ENCODE results near the gene NT5DC4. TPM values are rescaled to one million over a fixed set of nuclear protein-coding genes. Genes with fewer than 3 reads are reported as not detected.

The NT5DC4 gene
- total and polyA plus RNA-seq, 2 of the 8 experiments (the other 6 are each of a cell fraction or from before 2014, with no cell fraction given): not detected

DNA sequence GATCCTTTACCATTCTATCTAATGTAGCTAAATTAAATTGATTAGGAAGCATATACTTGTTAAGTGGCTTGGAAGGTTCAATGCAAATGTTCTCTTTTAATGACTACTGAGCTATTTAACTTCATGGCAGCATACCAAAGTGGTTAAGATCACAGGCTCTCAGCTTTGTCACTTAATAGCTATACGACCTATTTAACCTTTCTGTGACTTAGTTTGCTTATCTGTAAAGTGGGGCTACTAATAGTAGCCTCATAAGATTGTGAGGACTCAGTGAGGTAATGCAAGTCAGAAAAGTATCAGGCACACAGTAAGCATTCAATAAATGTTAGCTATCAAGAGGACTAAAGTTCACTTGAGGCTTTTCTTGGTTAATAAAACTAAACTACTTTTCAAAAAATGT is 39.3 kb downstream of the NT5DC4 start:
- H4K20me1 ChIP-seq (replicated peaks in 1 of 2; ENCODE audit: control insufficient read depth in 1 of 2, insufficient read depth in 2 of 2, low read length in 2 of 2): peaks cover 0 to 1% of the 10 kb centered on the region in 2 experiments
- ChIA-PET POLR2A (ENCODE audit: partially characterized antibody) (no interaction called here), CTCF (ENCODE audit: partially characterized antibody) (interaction anchor here (4.1 to 4.6 kb wide), 2 partner anchors 10 to 182 kb away, joined by 12 to 15 read pairs; no protein-coding TSS in a partner anchor)
- H3K23ac ChIP-seq (ENCODE audit: insufficient read length): no peak overlapping the region
- no peak overlapping the region for H3K4me3 ChIP-seq (ENCODE audit: extremely low read depth in 1 of 4, insufficient read depth in 2 of 4, low read depth in 3 of 4, low read length in 4 of 4)
- H3K9ac ChIP-seq (replicated peaks in 1 of 4; ENCODE audit: extremely low read depth in 1 of 4, low read depth in 3 of 4, low read length in 3 of 4): no peak overlapping the region
- H3K14ac ChIP-seq (ENCODE audit: insufficient read length): no peak overlapping the region
- DNase-seq (ENCODE audit: low read depth in 1 of 2, low spot score in 2 of 2) (no peak), FAIRE-seq (no peak)
- H3K27me3 ChIP-seq (replicated peaks in 1 of 4; ENCODE audit: control insufficient read depth in 3 of 4, extremely low read depth in 1 of 4, insufficient read depth in 3 of 4, low read length in 3 of 4): no peaks in the 10 kb centered on the region
- H3K23me2 ChIP-seq (ENCODE audit: low read depth, low read length): peaks cover 7% of the 10 kb centered on the region
- H2AK5ac ChIP-seq (ENCODE audit: low read depth, low read length): no peak overlapping the region
- peaks cover 0 to 8% (median 3%) of the 10 kb centered on the region in 4 experiments; a peak in 3 of 7 replicates for H3K4me1 ChIP-seq (replicated peaks in 1 of 4; ENCODE audit: control insufficient read depth in 3 of 4, insufficient read depth in 4 of 4, low read length in 3 of 4)
- H2AFZ ChIP-seq (ENCODE audit: low read length): no peak overlapping the region
- H3K79me1 ChIP-seq (ENCODE audit: low read depth, low read length): peaks cover 4% of the 10 kb centered on the region; the same call in 1 of the 2 replicates
- no peak overlapping the region for H4K8ac ChIP-seq (ENCODE audit: extremely low read depth, insufficient read depth, low read length)
- H3K56ac ChIP-seq (replicated peaks; ENCODE audit: insufficient read length, low read depth, low read length): no peak overlapping the region
- H3K4me2 ChIP-seq (ENCODE audit: insufficient read depth in 1 of 2, low read depth in 2 of 2, low read length in 2 of 2): no peak overlapping the region
- peaks cover 0 to 8% of the 10 kb centered on the region in 2 experiments; a peak in 1 of 4 replicates for H3K79me2 ChIP-seq (ENCODE audit: control insufficient read depth in 1 of 2, insufficient read depth in 2 of 2, low read length in 2 of 2)
- H2BK12ac ChIP-seq (ENCODE audit: low read depth, low read length): no peak overlapping the region
- no peak overlapping the region for H2BK20ac ChIP-seq (ENCODE audit: low read length)
- no peak overlapping the region for H2BK120ac ChIP-seq (replicated peaks; ENCODE audit: low read depth, low read length)
- peaks cover 4 to 43% (median 21%) of the 10 kb centered on the region in 4 experiments; a peak in 7 of 8 replicates for H3K36me3 ChIP-seq (ENCODE audit: control insufficient read depth in 2 of 4, insufficient read depth in 4 of 4, low read length in 3 of 4)
- no peak overlapping the region for H3K4ac ChIP-seq (replicated peaks; ENCODE audit: insufficient read length, low read depth, low read length)
- no peak overlapping the region for H4K5ac ChIP-seq (ENCODE audit: insufficient read length, low read depth, low read length)
- no peak overlapping the region for H4K91ac ChIP-seq (replicated peaks; ENCODE audit: insufficient read length, low read length)
- H3K18ac ChIP-seq (ENCODE audit: extremely low read depth, low read length): no peak overlapping the region
- H2BK5ac ChIP-seq (ENCODE audit: low read depth, low read length): no peak overlapping the region
- no peak overlapping the region for H3K27ac ChIP-seq (ENCODE audit: low read depth, low read length)
- 100% methylated on average over 1 of the region's 1 CpG; no CpG with 5 or more reads in 1 of the 2 experiments for WGBS, 2 experiments (ENCODE audit: extremely low coverage in 1 of 2, insufficient coverage in 1 of 2, insufficient read length in 1 of 2, insufficient replicate concordance in 2 of 2, low coverage in 1 of 2, low lambda C conversion rate in 2 of 2, missing lambda C conversion rate in 1 of 2)
- H2BK15ac ChIP-seq (ENCODE audit: low read length): no peak overlapping the region
- H3K9me3 ChIP-seq (ENCODE audit: insufficient read depth in 2 of 2, low read depth in 1 of 2, low read length in 1 of 2): no peaks in the 10 kb centered on the region
- TF ChIP-seq ASH2L (IDR thresholded peaks at IDR 0.05; ENCODE audit: low read length) (no peak), BACH1 (IDR thresholded peaks at IDR 0.05; ENCODE audit: low read length) (no peak), MAX (IDR thresholded peaks at IDR 0.05) (no peak), TAF1 (IDR thresholded peaks at IDR 0.05; ENCODE audit: low read depth, low read length) (no peak), JUN (IDR thresholded peaks at IDR 0.05; ENCODE audit: low read depth, low read length) (no peak), CHD1 (IDR thresholded peaks at IDR 0.05; ENCODE audit: low read depth, low read length) (no peak), CTBP2 (IDR thresholded peaks at IDR 0.05; ENCODE audit: borderline replicate concordance, insufficient read depth, insufficient read length, low read length) (no peak), EP300 (IDR thresholded peaks at IDR 0.05; ENCODE audit: borderline replicate concordance in 1 of 2, low read depth in 2 of 2, low read length in 2 of 2) (no peak), FOSL1 (IDR thresholded peaks at IDR 0.05; ENCODE audit: insufficient read depth, low read depth, low read length) (no peak), TEAD4 (IDR thresholded peaks at IDR 0.05; ENCODE audit: low read depth, low read length) (no peak), RXRA (IDR thresholded peaks at IDR 0.05; ENCODE audit: insufficient read depth, low read depth, low read length) (no peak), RNF2 (IDR thresholded peaks at IDR 0.05; ENCODE audit: borderline replicate concordance, low read depth, low read length, missing control alignments, poor library complexity, severe bottlenecking) (no peak), SIRT6 (IDR thresholded peaks at IDR 0.05; ENCODE audit: low read length) (no peak), RFX5 (IDR thresholded peaks at IDR 0.05; ENCODE audit: borderline replicate concordance, low read depth, low read length) (no peak)

All from H1 (cell line).